ENCODE measurements around the gene RNF183.

Gene RNF183

GRCh38 chr9:113337714-113338113, 34.5 kb upstream of the RNF183 start:
- Mint-ChIP-seq H3K9me3 (no peaks in the 10 kb centered on the region), H3K27ac (no peak overlapping the region), H3K36me3 (ENCODE audit: low read depth) (no peaks in the 10 kb centered on the region), H3K27me3 (no peaks in the 10 kb centered on the region), H3K4me3 (no peak overlapping the region), H3K4me1 (ENCODE audit: low read depth) (peaks cover 19% of the 10 kb centered on the region)
- intact Hi-C loops (cut with micrococcal nuclease) = no loop called here

DNA sequence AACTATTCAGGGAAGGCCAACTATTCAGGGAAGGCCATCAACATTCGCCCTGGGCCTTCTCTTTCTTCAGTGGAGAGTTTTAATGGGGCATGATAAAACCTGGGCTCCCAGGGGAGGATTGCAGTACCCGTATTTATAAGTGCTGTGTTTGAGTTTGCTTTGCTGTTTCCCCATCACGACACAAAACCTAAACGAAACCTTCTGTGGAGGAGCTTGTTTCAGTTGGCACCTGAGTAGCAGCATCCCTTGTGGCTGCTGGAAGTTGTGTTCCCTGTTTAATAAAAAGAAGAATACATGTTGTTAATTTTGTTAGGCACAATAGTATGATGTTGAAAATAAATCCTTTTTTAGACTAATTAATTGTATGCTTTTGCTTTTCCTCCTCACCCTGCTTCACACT, 28.6 kb upstream of the RNF183 start:
- Mint-ChIP-seq H3K4me1 (ENCODE audit: low read depth) (no peaks in the 10 kb centered on the region), H3K27ac (no peak overlapping the region), H3K27me3 (no peaks in the 10 kb centered on the region), H3K4me3 (no peak overlapping the region), H3K9me3 (no peaks in the 10 kb centered on the region), H3K36me3 (ENCODE audit: low read depth) (no peaks in the 10 kb centered on the region)
- intact Hi-C loops (cut with micrococcal nuclease) = no loop called here

- Mint-ChIP-seq H3K36me3 (ENCODE audit: low read depth) (no peaks in the 10 kb centered on the region), H3K9me3 (no peaks in the 10 kb centered on the region), H3K4me1 (ENCODE audit: low read depth) (no peaks in the 10 kb centered on the region), H3K27me3 (no peaks in the 10 kb centered on the region), H3K27ac (no peak overlapping the region), H3K4me3 (no peak overlapping the region)
- intact Hi-C loops (cut with micrococcal nuclease) = no loop called here
These were observed 25.0 kb upstream of the RNF183 start for GRCh38 chr9:113328045-113328782.

- Mint-ChIP-seq H3K27me3 (no peaks in the 10 kb centered on the region), H3K36me3 (ENCODE audit: low read depth) (no peaks in the 10 kb centered on the region), H3K9me3 (no peaks in the 10 kb centered on the region), H3K27ac (no peak overlapping the region), H3K4me3 (no peak overlapping the region), H3K4me1 (ENCODE audit: low read depth) (no peaks in the 10 kb centered on the region)
- intact Hi-C loops (cut with micrococcal nuclease) = no loop called here
These were observed 23.1 kb upstream of the RNF183 start for GRCh38 chr9:113326230-113326629.

DNA sequence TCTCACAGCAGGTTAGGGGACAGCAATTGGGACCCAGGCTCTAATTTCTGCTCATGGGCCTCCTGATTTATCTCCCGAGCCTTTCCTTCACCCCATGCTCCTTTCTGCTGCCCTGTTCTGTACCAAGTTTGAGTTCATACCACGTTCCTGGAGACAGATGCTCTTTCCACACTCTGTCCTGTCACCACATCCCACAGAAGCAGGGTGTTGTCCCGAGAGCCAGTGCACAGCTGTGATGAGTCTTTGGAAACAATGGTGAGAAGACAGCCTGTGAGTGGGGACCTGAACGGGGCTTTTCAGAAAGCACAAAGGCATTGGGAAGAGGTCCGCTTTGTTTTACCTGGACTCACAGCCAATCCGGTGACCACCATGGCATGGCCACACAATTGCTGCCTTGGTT, 19.5 kb upstream of the RNF183 start:
- H3K36me3 Mint-ChIP-seq (ENCODE audit: low read depth) = no peaks in the 10 kb centered on the region
- intact Hi-C loops (cut with micrococcal nuclease) = no loop called here

DNA sequence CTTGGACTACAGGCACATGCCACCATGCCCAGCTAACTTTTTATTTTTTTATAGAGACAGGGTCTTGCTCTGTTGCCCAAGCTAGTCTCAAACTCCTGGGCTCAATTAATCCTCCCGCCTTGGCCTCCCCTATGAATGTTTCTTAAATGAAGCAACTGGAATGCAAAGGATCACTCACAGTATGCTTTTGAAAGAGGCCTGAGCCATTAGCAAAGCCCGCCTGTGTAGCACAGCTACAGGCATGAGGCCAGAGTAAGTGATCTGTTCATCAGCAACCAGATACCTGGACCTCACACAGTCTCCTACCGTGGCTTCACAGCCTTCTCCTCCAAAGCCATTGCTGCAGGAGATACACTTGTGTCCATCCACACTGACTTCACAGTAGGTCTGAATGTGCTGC, 16.9 kb upstream of the RNF183 start:
- Mint-ChIP-seq H3K27me3 (no peaks in the 10 kb centered on the region), H3K4me1 (ENCODE audit: low read depth) (no peaks in the 10 kb centered on the region), H3K27ac (no peak overlapping the region), H3K36me3 (ENCODE audit: low read depth) (no peaks in the 10 kb centered on the region), H3K4me3 (no peak overlapping the region), H3K9me3 (no peaks in the 10 kb centered on the region)
- intact Hi-C loops (cut with micrococcal nuclease) = no loop called here

More for the DNA sequence above, 19.5 kb upstream of the RNF183 start:
- Mint-ChIP-seq H3K27ac (no peak overlapping the region), H3K27me3 (no peaks in the 10 kb centered on the region), H3K4me1 (ENCODE audit: low read depth) (no peaks in the 10 kb centered on the region), H3K4me3 (no peak overlapping the region), H3K9me3 (no peaks in the 10 kb centered on the region)

- Mint-ChIP-seq H3K4me3 (no peak overlapping the region), H3K27ac (no peak overlapping the region), H3K27me3 (no peaks in the 10 kb centered on the region), H3K4me1 (ENCODE audit: low read depth) (no peaks in the 10 kb centered on the region), H3K9me3 (no peaks in the 10 kb centered on the region), H3K36me3 (ENCODE audit: low read depth) (no peaks in the 10 kb centered on the region)
- intact Hi-C loops (cut with micrococcal nuclease) = no loop called here
These were observed 15.9 kb upstream of the RNF183 start for GRCh38 chr9:113319054-113319453.

GRCh38 chr9:113317777-113318176, 14.6 kb upstream of the RNF183 start:
- H3K27me3 Mint-ChIP-seq = no peaks in the 10 kb centered on the region
- H3K9me3 Mint-ChIP-seq = no peaks in the 10 kb centered on the region
- intact Hi-C loops (cut with micrococcal nuclease) = no loop called here
- H3K36me3 Mint-ChIP-seq (ENCODE audit: low read depth) = no peaks in the 10 kb centered on the region
- H3K4me1 Mint-ChIP-seq (ENCODE audit: low read depth) = no peaks in the 10 kb centered on the region
- H3K27ac Mint-ChIP-seq = no peak overlapping the region
- H3K4me3 Mint-ChIP-seq = no peak overlapping the region

- Mint-ChIP-seq H3K36me3 (ENCODE audit: low read depth) (no peaks in the 10 kb centered on the region), H3K27me3 (no peaks in the 10 kb centered on the region), H3K9me3 (no peaks in the 10 kb centered on the region), H3K27ac (no peak overlapping the region), H3K4me1 (ENCODE audit: low read depth) (no peaks in the 10 kb centered on the region), H3K4me3 (no peak overlapping the region)
- intact Hi-C loops (cut with micrococcal nuclease) = no loop called here
These were observed 12.9 kb upstream of the RNF183 start for GRCh38 chr9:113316030-113316429.

GRCh38 chr9:113315231-113315630, 12.1 kb upstream of the RNF183 start:
- H3K4me1 Mint-ChIP-seq (ENCODE audit: low read depth) = no peaks in the 10 kb centered on the region
- no peaks in the 10 kb centered on the region for H3K27me3 Mint-ChIP-seq
- intact Hi-C loops (cut with micrococcal nuclease) = no loop called here
- H3K9me3 Mint-ChIP-seq = no peaks in the 10 kb centered on the region
- H3K27ac Mint-ChIP-seq = no peak overlapping the region
- H3K36me3 Mint-ChIP-seq (ENCODE audit: low read depth) = no peaks in the 10 kb centered on the region
- no peak overlapping the region for H3K4me3 Mint-ChIP-seq

GRCh38 chr9:113313261-113313660, 10.1 kb upstream of the RNF183 start:
- Mint-ChIP-seq H3K4me3 (no peak overlapping the region), H3K9me3 (no peaks in the 10 kb centered on the region)
- intact Hi-C loops (cut with micrococcal nuclease) = no loop called here

DNA sequence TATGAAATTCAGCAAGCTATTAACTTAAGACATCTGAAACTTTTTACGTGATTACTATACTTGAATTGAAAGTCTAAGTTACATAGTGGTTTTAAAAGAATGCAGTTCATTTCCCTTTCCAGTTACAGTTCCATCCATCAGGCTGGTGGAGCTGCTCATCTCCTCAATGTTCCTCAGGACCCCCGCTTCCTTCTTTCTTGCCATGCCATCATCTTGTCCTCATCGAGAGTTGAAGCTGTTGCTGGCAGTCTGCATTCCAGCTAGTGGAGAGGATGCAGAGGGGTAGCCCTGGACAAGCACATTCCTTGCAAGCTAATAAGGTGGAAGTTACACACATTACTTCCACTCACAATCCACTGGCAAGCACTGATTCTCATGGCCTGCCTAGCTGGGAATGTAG, 8.8 kb upstream of the RNF183 start:
- Mint-ChIP-seq H3K27me3 (no peaks in the 10 kb centered on the region), H3K36me3 (ENCODE audit: low read depth) (no peaks in the 10 kb centered on the region), H3K9me3 (no peaks in the 10 kb centered on the region), H3K4me1 (ENCODE audit: low read depth) (no peaks in the 10 kb centered on the region), H3K4me3 (no peak overlapping the region), H3K27ac (no peak overlapping the region)
- intact Hi-C loops (cut with micrococcal nuclease) = no loop called here

More at GRCh38 chr9:113313261-113313660, 10.1 kb upstream of the RNF183 start:
- Mint-ChIP-seq H3K36me3 (ENCODE audit: low read depth) (no peaks in the 10 kb centered on the region), H3K4me1 (ENCODE audit: low read depth) (no peaks in the 10 kb centered on the region), H3K27ac (no peak overlapping the region), H3K27me3 (no peaks in the 10 kb centered on the region)

- intact Hi-C loops (cut with micrococcal nuclease) = no loop called here
- Mint-ChIP-seq H3K27ac (no peak overlapping the region), H3K9me3 (no peaks in the 10 kb centered on the region), H3K27me3 (no peaks in the 10 kb centered on the region), H3K4me1 (ENCODE audit: low read depth) (peaks cover 6% of the 10 kb centered on the region), H3K36me3 (ENCODE audit: low read depth) (no peaks in the 10 kb centered on the region), H3K4me3 (no peak overlapping the region)
These were observed 7.4 kb upstream of the RNF183 start for GRCh38 chr9:113310538-113310937.

GRCh38 chr9:113309204-113309813, 6.1 kb upstream of the RNF183 start:
- Mint-ChIP-seq H3K9me3 (no peaks in the 10 kb centered on the region), H3K27me3 (no peaks in the 10 kb centered on the region), H3K36me3 (ENCODE audit: low read depth) (no peaks in the 10 kb centered on the region), H3K27ac (no peak overlapping the region), H3K4me1 (ENCODE audit: low read depth) (peaks cover 6% of the 10 kb centered on the region), H3K4me3 (no peak overlapping the region)
- intact Hi-C loops (cut with micrococcal nuclease) = loop anchor here (1.0 kb wide), 1 partner anchor 98 kb away; no protein-coding TSS in a partner anchor
